Measurements from ENCODE around the gene LRRK1.

LRRK1 gene

GRCh38 chr15:100942656-100943425 is 23.7 kb downstream of the LRRK1 start:
- DNase-seq: no peak
- Mint-ChIP-seq H3K27ac (no peak overlapping the region), H3K36me3 (ENCODE audit: low read depth) (no peaks in the 10 kb centered on the region), H3K4me3 (no peak overlapping the region), H3K4me1 (peaks cover 5% of the 10 kb centered on the region), H3K9me3 (peaks cover 3% of the 10 kb centered on the region), H3K27me3 (ENCODE audit: low read depth, poor library complexity) (peaks cover 3% of the 10 kb centered on the region)
- TF ChIP-seq CTCF (IDR thresholded peaks at IDR 0.05): no peak

GRCh38 chr15:100944244-100944895 is 25.2 kb downstream of the LRRK1 start:
- no peaks in the 10 kb centered on the region for H3K36me3 Mint-ChIP-seq (ENCODE audit: low read depth)
- DNase-seq: no peak
- peaks cover 4% of the 10 kb centered on the region for H3K27me3 Mint-ChIP-seq (ENCODE audit: low read depth, poor library complexity)
- H3K4me1 Mint-ChIP-seq: peaks cover 11% of the 10 kb centered on the region
- no peak for TF ChIP-seq CTCF (IDR thresholded peaks at IDR 0.05)
- H3K27ac Mint-ChIP-seq: no peak overlapping the region
- peaks cover 1% of the 10 kb centered on the region for H3K9me3 Mint-ChIP-seq
- no peak overlapping the region for H3K4me3 Mint-ChIP-seq

GRCh38 chr15:100944986-100945385 is 25.8 kb downstream of the LRRK1 start:
- Mint-ChIP-seq H3K27me3 (ENCODE audit: low read depth, poor library complexity) (peaks cover 4% of the 10 kb centered on the region), H3K4me1 (peaks cover 11% of the 10 kb centered on the region), H3K27ac (no peak overlapping the region), H3K9me3 (peaks cover 6% of the 10 kb centered on the region), H3K4me3 (no peak overlapping the region), H3K36me3 (ENCODE audit: low read depth) (no peaks in the 10 kb centered on the region)
- DNase-seq: no peak
- TF ChIP-seq CTCF (IDR thresholded peaks at IDR 0.05): no peak

DNA sequence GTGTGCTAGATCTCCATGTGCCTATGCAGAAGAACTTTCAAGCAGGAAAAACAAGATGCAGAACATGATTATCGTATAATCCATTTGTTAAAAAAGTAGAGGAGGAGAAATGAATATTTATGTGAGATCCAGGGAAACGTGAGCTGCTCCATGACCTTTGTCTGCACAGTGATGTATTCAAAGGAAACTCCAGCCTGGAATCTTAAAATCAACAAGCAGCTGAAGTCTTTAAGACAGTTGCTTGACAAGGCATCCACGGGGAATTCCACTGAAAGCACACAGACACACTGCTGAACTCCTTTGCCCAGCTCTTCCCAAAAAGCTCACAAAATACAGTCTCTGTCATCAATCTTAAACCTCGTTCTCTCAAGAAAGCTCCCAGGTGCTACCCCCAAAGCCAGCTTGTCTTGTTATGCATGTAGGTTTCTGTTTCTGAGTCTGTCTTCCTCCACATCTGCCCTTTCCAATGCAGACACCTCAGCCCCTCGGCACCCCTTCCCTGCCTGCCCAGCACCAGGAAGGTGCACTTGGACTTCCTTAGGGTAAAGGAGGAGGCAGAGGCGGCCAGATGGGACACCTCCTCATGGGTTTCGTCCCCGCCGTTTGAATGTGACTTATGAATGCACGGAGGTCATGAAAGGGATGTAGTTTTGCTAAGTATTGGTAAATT is 28.7 kb downstream of the LRRK1 start:
- H3K27ac Mint-ChIP-seq: no peak overlapping the region
- no peak for TF ChIP-seq CTCF (IDR thresholded peaks at IDR 0.05)
- no peaks in the 10 kb centered on the region for H3K36me3 Mint-ChIP-seq (ENCODE audit: low read depth)
- H3K4me3 Mint-ChIP-seq: no peak overlapping the region
- no peak for DNase-seq
- H3K9me3 Mint-ChIP-seq: peaks cover 6% of the 10 kb centered on the region
- peaks cover 4% of the 10 kb centered on the region for H3K27me3 Mint-ChIP-seq (ENCODE audit: low read depth, poor library complexity)
- peaks cover 11% of the 10 kb centered on the region for H3K4me1 Mint-ChIP-seq

- no peak for TF ChIP-seq CTCF (IDR thresholded peaks at IDR 0.05)
- Mint-ChIP-seq H3K27ac (no peak overlapping the region), H3K4me1 (peaks cover 11% of the 10 kb centered on the region), H3K4me3 (no peak overlapping the region), H3K27me3 (ENCODE audit: low read depth, poor library complexity) (peaks cover 4% of the 10 kb centered on the region), H3K9me3 (peaks cover 6% of the 10 kb centered on the region), H3K36me3 (ENCODE audit: low read depth) (no peaks in the 10 kb centered on the region)
- no peak for DNase-seq
Observed at GRCh38 chr15:100948430-100948762, 29.2 kb downstream of the LRRK1 start.

All from nephron progenitor cell (in vitro differentiated cells).